Measurements from ENCODE around the gene COBL.

Gene COBL

DNA sequence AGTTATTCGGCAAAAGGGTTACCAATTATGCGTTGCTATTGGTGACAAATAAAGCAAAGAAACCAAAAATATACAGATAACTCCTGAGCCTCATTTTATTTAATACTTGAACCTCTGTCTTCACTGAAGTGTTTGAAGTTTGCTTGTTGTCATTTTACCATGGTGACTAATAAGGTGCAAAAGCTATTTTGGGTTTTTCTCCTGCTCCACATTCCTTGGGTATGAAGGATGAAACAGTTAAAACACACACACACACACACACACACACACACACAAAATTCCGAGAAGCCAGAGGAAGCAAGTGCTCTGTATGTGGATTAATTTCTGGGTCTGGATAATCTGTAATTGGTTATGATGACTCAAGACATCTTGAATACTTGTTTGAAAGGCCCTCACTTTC lies 246.5 kb downstream of the COBL start:
- Histone ChIP-seq H3K14ac (ENCODE audit: low read length) (no peak overlapping the region), H3K18ac (ENCODE audit: low read length) (no peak overlapping the region), H2AFZ (ENCODE audit: low read length) (no peak overlapping the region), H3K4ac (ENCODE audit: low read length) (no peak overlapping the region), H2BK12ac (ENCODE audit: low read length) (no peak overlapping the region), H2AK5ac (ENCODE audit: low read depth, low read length) (no peak overlapping the region), H3K4me1 (ENCODE audit: control insufficient read depth in 2 of 2, insufficient read depth in 1 of 2, low read depth in 1 of 2, low read length in 2 of 2) (peaks cover 0 to 1% of the 10 kb centered on the region in 2 donors), H3K23ac (ENCODE audit: low read depth, low read length, poor library complexity) (no peak overlapping the region), H4K91ac (ENCODE audit: low read depth, low read length, poor library complexity) (no peak overlapping the region), H2BK5ac (ENCODE audit: low read length) (no peak overlapping the region), H3K4me3 (ENCODE audit: low read length in 2 of 2) (no peak overlapping the region), H3K27ac (replicated peaks; ENCODE audit: low read length) (no peak overlapping the region), H3K27me3 (ENCODE audit: control insufficient read depth in 3 of 3, insufficient read depth in 3 of 3, low read depth in 1 of 3, low read length in 3 of 3) (peaks cover 0 to 2% (median 0%) of the 10 kb centered on the region in 3 experiments), H2BK15ac (ENCODE audit: low read length) (no peak overlapping the region), H3K36me3 (replicated peaks in 1 of 2; ENCODE audit: control insufficient read depth in 2 of 2, insufficient read depth in 2 of 2, low read length in 2 of 2) (no peaks in the 10 kb centered on the region), H3K4me2 (ENCODE audit: insufficient read depth, low read length, poor library complexity, severe bottlenecking) (no peak overlapping the region), H3K9ac (ENCODE audit: low read depth, low read length, poor library complexity) (no peak overlapping the region), H2BK120ac (ENCODE audit: low read depth, low read length) (no peak overlapping the region), H3K9me3 (replicated peaks in 1 of 2; ENCODE audit: control insufficient read depth in 2 of 2, insufficient read depth in 1 of 2, low read depth in 1 of 2, low read length in 2 of 2) (peaks cover 0 to 2% of the 10 kb centered on the region in 2 donors), H4K8ac (ENCODE audit: low read depth, low read length) (no peak overlapping the region), H3K79me1 (ENCODE audit: low read depth, low read length) (no peaks in the 10 kb centered on the region)
- WGBS, 2 donors (ENCODE audit: extremely low coverage in 2 of 2, insufficient read length in 2 of 2, insufficient replicate concordance in 1 of 2), result no CpG with 5 or more reads among the region's 3 CpGs
- DNase-seq (ENCODE audit: low spot score), result no peak

DNA sequence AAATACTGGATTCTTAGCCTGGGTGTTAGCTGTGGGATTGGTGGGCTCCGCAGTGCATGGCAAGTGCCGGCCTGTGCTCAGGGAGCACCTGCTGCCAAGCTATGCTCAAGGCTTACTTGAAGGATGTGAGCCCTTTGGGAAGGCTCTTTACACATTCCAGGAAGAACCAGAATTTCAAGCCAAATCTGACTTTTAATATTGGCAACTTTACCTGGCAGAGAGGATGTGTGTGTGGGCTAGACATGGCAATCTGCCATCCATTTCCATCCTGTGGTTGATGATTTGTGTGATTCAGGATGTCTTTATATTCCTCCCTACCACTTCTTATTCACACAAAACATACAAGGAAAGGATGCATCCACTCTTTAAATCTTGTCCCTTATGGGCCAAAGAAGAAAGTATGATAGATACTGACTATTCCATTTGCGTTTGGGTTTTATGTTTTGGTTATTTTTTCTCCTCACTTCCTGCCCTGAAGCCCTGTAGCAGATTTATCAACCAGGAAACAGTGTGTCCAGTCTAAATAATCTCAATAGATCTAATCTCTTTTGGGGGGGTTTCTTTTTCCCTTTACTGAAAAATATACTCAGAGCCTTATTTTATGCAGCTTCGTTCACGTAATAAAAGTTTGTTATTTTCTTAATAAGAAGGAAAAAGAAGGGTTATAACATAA lies 247.1 kb downstream of the COBL start:
- Histone ChIP-seq H3K36me3 (replicated peaks in 1 of 2; ENCODE audit: control insufficient read depth in 2 of 2, insufficient read depth in 2 of 2, low read length in 2 of 2) (no peaks in the 10 kb centered on the region), H3K4ac (ENCODE audit: low read length) (no peak overlapping the region), H2AFZ (ENCODE audit: low read length) (no peak overlapping the region), H3K9ac (ENCODE audit: low read depth, low read length, poor library complexity) (no peak overlapping the region), H3K9me3 (replicated peaks in 1 of 2; ENCODE audit: control insufficient read depth in 2 of 2, insufficient read depth in 1 of 2, low read depth in 1 of 2, low read length in 2 of 2) (peaks cover 0 to 2% of the 10 kb centered on the region in 2 donors), H3K4me1 (ENCODE audit: control insufficient read depth in 2 of 2, insufficient read depth in 1 of 2, low read depth in 1 of 2, low read length in 2 of 2) (peaks cover 0 to 1% of the 10 kb centered on the region in 2 donors), H2BK15ac (ENCODE audit: low read length) (no peak overlapping the region), H3K27me3 (ENCODE audit: control insufficient read depth in 3 of 3, insufficient read depth in 3 of 3, low read depth in 1 of 3, low read length in 3 of 3) (peaks cover 0 to 2% (median 0%) of the 10 kb centered on the region in 3 experiments), H3K14ac (ENCODE audit: low read length) (no peak overlapping the region), H2BK120ac (ENCODE audit: low read depth, low read length) (no peak overlapping the region), H2BK12ac (ENCODE audit: low read length) (no peak overlapping the region), H2AK5ac (ENCODE audit: low read depth, low read length) (no peak overlapping the region), H3K23ac (ENCODE audit: low read depth, low read length, poor library complexity) (peak overlapping the region; percentile 29), H3K4me2 (ENCODE audit: insufficient read depth, low read length, poor library complexity, severe bottlenecking) (no peak overlapping the region), H4K91ac (ENCODE audit: low read depth, low read length, poor library complexity) (no peak overlapping the region), H3K27ac (replicated peaks; ENCODE audit: low read length) (no peak overlapping the region), H4K8ac (ENCODE audit: low read depth, low read length) (no peak overlapping the region), H3K4me3 (ENCODE audit: low read length in 2 of 2) (no peak overlapping the region), H2BK5ac (ENCODE audit: low read length) (no peak overlapping the region), H3K79me1 (ENCODE audit: low read depth, low read length) (no peaks in the 10 kb centered on the region), H3K18ac (ENCODE audit: low read length) (no peak overlapping the region)
- WGBS, 2 donors (ENCODE audit: extremely low coverage in 2 of 2, insufficient read length in 2 of 2, insufficient replicate concordance in 1 of 2), result no CpG with 5 or more reads among the region's 5 CpGs
- no peak for DNase-seq (ENCODE audit: low spot score)

DNA sequence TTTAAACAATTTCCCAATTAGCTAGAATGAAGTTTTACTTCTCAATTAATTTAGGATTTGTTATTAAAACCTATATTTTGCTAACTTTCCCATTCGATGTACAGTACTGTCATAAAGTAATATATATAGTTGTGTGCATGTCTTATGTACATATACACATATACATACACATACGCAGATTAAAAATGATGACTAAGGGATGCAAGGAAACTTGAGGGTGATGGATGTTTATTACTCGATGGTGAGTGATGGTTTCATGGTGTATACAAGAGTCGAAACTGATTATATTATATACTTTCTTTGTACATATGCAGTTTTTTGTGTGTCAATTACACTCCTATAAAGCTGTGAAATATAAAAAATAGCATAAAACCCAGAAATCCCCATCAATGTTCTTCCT lies 248.2 kb downstream of the COBL start:
- no peak overlapping the region for H2BK15ac ChIP-seq (ENCODE audit: low read length)
- H3K9me3 ChIP-seq (replicated peaks in 1 of 2; ENCODE audit: control insufficient read depth in 2 of 2, insufficient read depth in 1 of 2, low read depth in 1 of 2, low read length in 2 of 2), result peaks cover 0 to 2% of the 10 kb centered on the region in 2 donors
- H3K4me3 ChIP-seq (ENCODE audit: low read length in 2 of 2), result no peak overlapping the region
- no peak overlapping the region for H3K18ac ChIP-seq (ENCODE audit: low read length)
- H2AK5ac ChIP-seq (ENCODE audit: low read depth, low read length), result no peak overlapping the region
- WGBS, 2 donors (ENCODE audit: extremely low coverage in 2 of 2, insufficient read length in 2 of 2, insufficient replicate concordance in 1 of 2), result no CpG with 5 or more reads among the region's 4 CpGs
- no peaks in the 10 kb centered on the region for H3K79me1 ChIP-seq (ENCODE audit: low read depth, low read length)
- no peak overlapping the region for H4K8ac ChIP-seq (ENCODE audit: low read depth, low read length)
- no peak overlapping the region for H4K91ac ChIP-seq (ENCODE audit: low read depth, low read length, poor library complexity)
- no peak overlapping the region for H3K4ac ChIP-seq (ENCODE audit: low read length)
- no peak overlapping the region for H2BK12ac ChIP-seq (ENCODE audit: low read length)
- H3K27ac ChIP-seq (replicated peaks; ENCODE audit: low read length), result no peak overlapping the region
- DNase-seq (ENCODE audit: low spot score), result no peak
- peaks cover 0 to 1% of the 10 kb centered on the region in 2 donors for H3K4me1 ChIP-seq (ENCODE audit: control insufficient read depth in 2 of 2, insufficient read depth in 1 of 2, low read depth in 1 of 2, low read length in 2 of 2)
- H3K23ac ChIP-seq (ENCODE audit: low read depth, low read length, poor library complexity), result no peak overlapping the region
- H2AFZ ChIP-seq (ENCODE audit: low read length), result no peak overlapping the region
- no peak overlapping the region for H2BK5ac ChIP-seq (ENCODE audit: low read length)
- no peaks in the 10 kb centered on the region for H3K36me3 ChIP-seq (replicated peaks in 1 of 2; ENCODE audit: control insufficient read depth in 2 of 2, insufficient read depth in 2 of 2, low read length in 2 of 2)
- H2BK120ac ChIP-seq (ENCODE audit: low read depth, low read length), result no peak overlapping the region
- H3K14ac ChIP-seq (ENCODE audit: low read length), result no peak overlapping the region
- H3K9ac ChIP-seq (ENCODE audit: low read depth, low read length, poor library complexity), result no peak overlapping the region
- H3K4me2 ChIP-seq (ENCODE audit: insufficient read depth, low read length, poor library complexity, severe bottlenecking), result no peak overlapping the region
- H3K27me3 ChIP-seq (ENCODE audit: control insufficient read depth in 3 of 3, insufficient read depth in 3 of 3, low read depth in 1 of 3, low read length in 3 of 3), result peaks cover 0 to 2% (median 0%) of the 10 kb centered on the region in 3 experiments

DNA sequence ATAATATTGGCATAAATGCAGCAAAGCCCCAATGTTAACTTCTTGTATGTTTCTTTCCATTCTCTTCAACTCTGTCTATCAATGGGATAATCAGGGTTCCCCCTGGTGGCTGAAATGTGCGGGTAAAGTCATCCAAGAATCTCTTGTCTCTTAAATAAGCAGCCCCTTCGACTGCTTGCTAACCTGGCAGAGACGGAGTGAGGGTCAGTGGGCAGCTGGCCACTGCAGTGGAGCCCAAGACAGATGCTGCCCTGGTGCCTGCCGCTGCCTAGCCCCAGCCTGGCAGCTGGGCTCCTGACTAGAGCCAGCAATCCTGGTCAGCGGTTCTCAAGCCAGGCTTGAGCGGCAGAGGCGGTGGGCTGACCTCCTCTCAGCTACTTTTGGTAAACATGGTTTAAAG lies 248.9 kb downstream of the COBL start:
- peak overlapping the region; percentile 62 for H2AFZ ChIP-seq (ENCODE audit: low read length)
- no peak overlapping the region for H3K4me2 ChIP-seq (ENCODE audit: insufficient read depth, low read length, poor library complexity, severe bottlenecking)
- H3K4me3 ChIP-seq (ENCODE audit: low read length in 2 of 2), result no peak overlapping the region
- no peaks in the 10 kb centered on the region for H3K36me3 ChIP-seq (replicated peaks in 1 of 2; ENCODE audit: control insufficient read depth in 2 of 2, insufficient read depth in 2 of 2, low read length in 2 of 2)
- H2BK12ac ChIP-seq (ENCODE audit: low read length), result peak overlapping the region; percentile 97
- DNase-seq (ENCODE audit: low spot score), result peak; percentile 74
- peak overlapping the region; percentile 86 for H3K18ac ChIP-seq (ENCODE audit: low read length)
- peaks cover 0 to 2% (median 0%) of the 10 kb centered on the region in 3 experiments for H3K27me3 ChIP-seq (ENCODE audit: control insufficient read depth in 3 of 3, insufficient read depth in 3 of 3, low read depth in 1 of 3, low read length in 3 of 3)
- H2BK15ac ChIP-seq (ENCODE audit: low read length), result no peak overlapping the region
- H4K8ac ChIP-seq (ENCODE audit: low read depth, low read length), result no peak overlapping the region
- H3K9ac ChIP-seq (ENCODE audit: low read depth, low read length, poor library complexity), result no peak overlapping the region
- no peak overlapping the region for H3K27ac ChIP-seq (replicated peaks; ENCODE audit: low read length)
- H4K91ac ChIP-seq (ENCODE audit: low read depth, low read length, poor library complexity), result peak overlapping the region; percentile 56
- no peak overlapping the region for H3K4ac ChIP-seq (ENCODE audit: low read length)
- peaks cover 0 to 1% of the 10 kb centered on the region in 2 donors for H3K4me1 ChIP-seq (ENCODE audit: control insufficient read depth in 2 of 2, insufficient read depth in 1 of 2, low read depth in 1 of 2, low read length in 2 of 2)
- no peak overlapping the region for H3K14ac ChIP-seq (ENCODE audit: low read length)
- H2BK5ac ChIP-seq (ENCODE audit: low read length), result no peak overlapping the region
- WGBS, 2 donors (ENCODE audit: extremely low coverage in 2 of 2, insufficient read length in 2 of 2, insufficient replicate concordance in 1 of 2), result no CpG with 5 or more reads among the region's 7 CpGs
- no peak overlapping the region for H2BK120ac ChIP-seq (ENCODE audit: low read depth, low read length)
- H3K23ac ChIP-seq (ENCODE audit: low read depth, low read length, poor library complexity), result no peak overlapping the region
- no peaks in the 10 kb centered on the region for H3K79me1 ChIP-seq (ENCODE audit: low read depth, low read length)
- H2AK5ac ChIP-seq (ENCODE audit: low read depth, low read length), result no peak overlapping the region
- H3K9me3 ChIP-seq (replicated peaks in 1 of 2; ENCODE audit: control insufficient read depth in 2 of 2, insufficient read depth in 1 of 2, low read depth in 1 of 2, low read length in 2 of 2), result peaks cover 0 to 2% of the 10 kb centered on the region in 2 donors
